ENCODE measurements around the gene SYNPO2L.

DNA sequence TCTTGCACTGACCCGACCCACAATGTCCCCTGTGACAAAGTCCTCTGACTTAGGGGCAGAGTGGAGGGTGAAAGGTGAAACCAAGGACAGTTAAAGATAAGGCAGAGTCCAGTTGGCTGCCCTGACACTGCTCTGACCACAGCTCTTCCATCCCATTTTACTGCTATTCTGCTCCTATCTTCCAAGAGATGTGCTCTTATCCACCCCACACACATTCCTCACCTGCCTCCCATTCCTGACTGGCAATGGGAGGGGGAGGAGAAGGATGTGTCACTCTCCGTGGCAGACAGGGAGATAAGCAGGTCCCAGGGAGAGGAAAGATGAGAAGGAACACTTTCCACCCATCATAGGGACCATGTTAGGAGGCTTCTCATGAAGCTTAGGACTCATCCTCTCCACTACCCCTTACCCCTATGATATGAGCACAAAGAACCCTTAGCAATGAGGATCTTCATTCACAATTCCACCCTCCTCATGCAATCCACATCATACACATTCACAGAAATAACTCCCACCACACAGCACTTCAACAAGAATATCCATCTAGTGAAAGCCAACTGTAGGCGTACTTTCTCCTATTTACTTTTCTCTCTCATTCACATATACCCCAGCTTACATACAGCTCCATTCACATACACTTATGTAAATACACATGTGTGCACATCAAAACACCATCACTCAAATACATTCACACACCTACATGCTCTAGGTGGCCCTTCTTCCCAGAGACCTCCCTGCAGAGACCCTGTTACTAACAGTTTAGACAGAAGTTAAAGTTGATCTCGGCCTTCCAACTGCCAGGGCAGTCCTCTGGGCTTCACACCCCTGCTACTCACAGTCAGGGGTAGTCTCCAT, 6.6 kb downstream of the SYNPO2L start:
- TF ChIP-seq, protein P1, sequence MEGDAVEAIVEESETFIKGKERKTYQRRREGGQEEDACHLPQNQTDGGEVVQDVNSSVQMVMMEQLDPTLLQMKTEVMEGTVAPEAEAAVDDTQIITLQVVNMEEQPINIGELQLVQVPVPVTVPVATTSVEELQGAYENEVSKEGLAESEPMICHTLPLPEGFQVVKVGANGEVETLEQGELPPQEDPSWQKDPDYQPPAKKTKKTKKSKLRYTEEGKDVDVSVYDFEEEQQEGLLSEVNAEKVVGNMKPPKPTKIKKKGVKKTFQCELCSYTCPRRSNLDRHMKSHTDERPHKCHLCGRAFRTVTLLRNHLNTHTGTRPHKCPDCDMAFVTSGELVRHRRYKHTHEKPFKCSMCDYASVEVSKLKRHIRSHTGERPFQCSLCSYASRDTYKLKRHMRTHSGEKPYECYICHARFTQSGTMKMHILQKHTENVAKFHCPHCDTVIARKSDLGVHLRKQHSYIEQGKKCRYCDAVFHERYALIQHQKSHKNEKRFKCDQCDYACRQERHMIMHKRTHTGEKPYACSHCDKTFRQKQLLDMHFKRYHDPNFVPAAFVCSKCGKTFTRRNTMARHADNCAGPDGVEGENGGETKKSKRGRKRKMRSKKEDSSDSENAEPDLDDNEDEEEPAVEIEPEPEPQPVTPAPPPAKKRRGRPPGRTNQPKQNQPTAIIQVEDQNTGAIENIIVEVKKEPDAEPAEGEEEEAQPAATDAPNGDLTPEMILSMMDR (IDR thresholded peaks at IDR 0.05), result no peak
- no peak for TF ChIP-seq POLR2A (IDR thresholded peaks at IDR 0.05)
